ENCODE measurements around the gene CCDC8.

The CCDC8 gene

DNA sequence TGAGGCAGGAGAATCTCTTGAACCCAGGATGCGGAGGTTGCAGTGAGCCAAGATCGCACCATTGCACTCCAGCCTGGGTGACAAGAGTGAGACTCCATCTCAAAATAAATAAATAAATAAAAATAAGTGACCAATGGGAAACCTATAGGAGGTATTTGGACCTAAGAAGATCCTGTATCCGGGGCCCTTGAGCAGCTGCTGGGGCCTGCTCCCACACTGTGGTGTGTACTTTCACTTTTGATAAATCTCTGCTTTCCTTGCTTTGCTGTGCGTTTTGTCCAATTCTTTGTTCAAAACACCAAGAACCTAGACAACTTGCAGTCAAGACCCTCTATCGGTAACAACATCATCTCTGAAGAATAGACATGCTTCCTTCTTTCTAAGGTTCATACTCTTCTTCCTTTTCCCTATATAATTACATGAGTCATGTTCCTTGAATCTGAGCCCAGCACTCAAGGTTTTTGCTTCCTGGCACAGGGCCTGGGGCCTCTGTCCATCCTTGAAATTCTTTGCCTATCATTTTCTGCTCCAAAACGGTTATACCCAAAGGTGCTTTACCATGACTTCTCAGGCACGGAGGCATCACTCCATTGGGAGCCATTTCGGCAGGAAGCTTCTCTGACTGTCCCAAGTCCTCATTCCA lies 29.6 kb upstream of the CCDC8 start:
- TF ChIP-seq GATA3 (IDR thresholded peaks at IDR 0.05; ENCODE audit: low read depth, low read length), result no peak
- TF ChIP-seq GATA2 (IDR thresholded peaks at IDR 0.05; ENCODE audit: low read depth, low read length), result no peak

DNA sequence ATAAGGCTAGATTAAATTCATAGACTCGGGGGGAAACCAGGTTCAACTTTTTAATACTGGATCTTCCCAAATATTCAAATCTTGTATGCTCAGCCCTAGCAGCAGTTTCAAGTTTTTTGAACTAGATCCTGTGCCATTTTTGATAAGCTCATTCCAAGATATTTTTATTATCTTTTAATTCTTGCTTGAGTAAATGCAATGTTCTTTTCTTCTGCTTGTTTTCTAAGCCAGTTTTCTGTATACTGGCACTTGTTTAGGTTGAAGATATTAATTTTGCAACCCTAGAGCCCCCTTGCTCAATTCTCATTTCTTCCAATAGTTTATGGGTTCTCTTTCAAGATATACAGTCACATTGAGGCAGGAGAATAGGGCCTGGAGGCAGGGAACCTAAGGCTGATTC lies 28.5 kb upstream of the CCDC8 start:
- TF ChIP-seq GATA3 (IDR thresholded peaks at IDR 0.05; ENCODE audit: low read depth, low read length), result no peak
- no peak for TF ChIP-seq GATA2 (IDR thresholded peaks at IDR 0.05; ENCODE audit: low read depth, low read length)

DNA sequence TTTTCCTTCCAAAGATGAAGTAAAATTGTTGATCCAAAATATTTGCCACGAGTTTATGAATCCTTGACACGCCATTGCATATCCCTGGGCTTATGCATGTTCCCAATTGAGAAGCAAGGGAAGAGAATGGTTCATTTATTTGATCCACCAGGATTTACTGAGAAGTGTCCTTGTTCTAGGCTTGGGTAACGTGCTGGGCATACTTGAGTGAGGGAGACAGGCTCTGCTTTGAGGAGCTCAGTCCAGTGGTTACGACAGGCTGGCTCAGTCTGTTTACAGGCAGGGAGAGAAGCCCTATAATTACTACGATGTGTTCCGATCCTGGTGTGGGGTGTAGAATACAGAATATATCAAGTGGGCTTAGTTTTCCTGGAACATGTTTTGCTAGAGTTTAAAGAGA lies 21.6 kb upstream of the CCDC8 start:
- TF ChIP-seq GATA2 (IDR thresholded peaks at IDR 0.05; ENCODE audit: low read depth, low read length) (no peak), GATA3 (IDR thresholded peaks at IDR 0.05; ENCODE audit: low read depth, low read length) (no peak)

DNA sequence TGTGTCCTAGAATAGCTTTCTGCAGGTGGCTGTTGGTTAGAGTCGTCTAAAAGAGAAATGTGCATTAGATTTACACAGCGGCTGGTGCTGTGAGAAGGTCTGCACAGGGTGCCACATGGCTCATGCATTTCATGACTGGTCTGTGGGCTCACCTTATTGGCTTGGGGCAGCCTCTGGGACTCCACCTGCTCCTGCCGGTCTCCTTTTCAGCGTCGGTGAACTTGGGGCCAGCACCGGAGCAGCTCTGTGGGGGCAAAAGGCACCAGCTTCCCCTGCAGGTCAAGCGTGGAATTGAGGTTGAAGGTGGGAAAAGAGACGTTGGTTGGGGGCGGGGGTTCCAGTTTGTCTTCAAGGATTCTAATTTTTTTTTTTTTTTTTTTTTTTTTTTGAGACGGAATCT lies 18.5 kb upstream of the CCDC8 start:
- TF ChIP-seq GATA2 (IDR thresholded peaks at IDR 0.05; ENCODE audit: low read depth, low read length), result no peak
- no peak for TF ChIP-seq GATA3 (IDR thresholded peaks at IDR 0.05; ENCODE audit: low read depth, low read length)

DNA sequence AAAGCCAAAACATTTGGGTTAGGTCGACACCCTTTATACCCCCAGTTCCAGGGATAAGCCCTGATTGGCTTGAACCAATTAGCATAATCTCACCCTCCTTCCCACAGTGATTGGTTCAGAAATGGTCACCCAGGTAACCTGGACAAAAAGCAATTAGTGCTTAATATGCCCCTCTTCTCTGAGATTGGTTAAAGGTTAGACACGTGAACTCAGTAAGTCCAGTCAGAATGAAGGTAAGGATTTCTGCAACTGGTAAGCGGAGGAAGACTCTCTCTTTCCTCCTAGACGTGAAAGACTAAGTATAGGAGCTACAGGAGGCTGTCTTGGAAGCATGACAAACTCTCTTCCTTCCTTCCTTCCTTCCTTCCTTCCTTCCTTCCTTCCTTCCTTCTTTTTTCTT lies 16.6 kb upstream of the CCDC8 start:
- TF ChIP-seq GATA2 (IDR thresholded peaks at IDR 0.05; ENCODE audit: low read depth, low read length), result no peak

DNA sequence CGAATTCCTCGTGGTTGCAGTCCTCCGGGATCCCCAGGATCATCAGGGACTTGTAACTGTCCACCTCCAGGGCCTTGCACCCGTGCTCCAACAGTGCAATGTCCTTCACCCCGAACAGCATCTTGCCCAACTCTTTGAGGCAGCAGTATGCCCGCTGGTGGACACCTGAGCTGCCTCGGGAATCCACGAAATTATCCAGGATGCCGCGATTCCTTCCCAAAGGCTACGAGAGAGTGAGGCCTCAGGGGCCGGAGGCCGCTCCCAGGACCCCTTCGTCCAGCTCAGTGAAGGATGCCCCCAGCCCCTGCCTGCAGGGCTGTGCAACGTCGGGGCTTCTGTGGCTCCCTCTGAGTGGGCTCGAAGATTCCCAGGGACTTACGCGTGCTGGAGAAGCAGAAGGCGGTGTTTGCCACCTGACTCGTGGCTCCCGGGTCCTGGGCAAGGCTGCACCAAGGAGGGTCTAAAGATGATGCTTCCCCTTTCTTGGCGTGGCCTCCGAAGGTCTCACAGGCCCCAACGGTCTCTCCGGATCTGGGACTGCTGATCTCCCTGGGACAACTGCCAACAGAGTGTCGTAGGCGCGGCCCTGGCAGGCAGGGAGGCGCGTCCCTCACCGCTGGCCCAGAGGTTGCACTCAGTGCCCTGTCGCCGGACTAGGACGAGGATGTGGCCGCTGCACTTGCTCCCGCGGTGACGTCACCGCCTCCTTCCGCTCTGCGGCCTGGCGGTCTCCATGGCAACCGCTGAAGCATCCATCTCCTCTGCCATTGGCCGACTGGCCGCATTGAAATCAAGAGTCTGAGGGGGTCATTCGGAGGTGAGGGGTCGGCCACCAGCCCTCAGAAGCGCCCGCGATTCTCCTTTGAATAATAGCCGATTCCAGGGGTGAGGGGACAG lies 15.1 kb upstream of the CCDC8 start, which contains the start of gene PNMA8C:
PNMA8C (minus strand) TSS at position 698 of the 897 bp plus-strand sequence; CDS start at position 121, 577 bp downstream.
- TF ChIP-seq GATA2 (IDR thresholded peaks at IDR 0.05; ENCODE audit: low read depth, low read length) (no peak), GATA3 (IDR thresholded peaks at IDR 0.05; ENCODE audit: low read depth, low read length) (no peak)

DNA sequence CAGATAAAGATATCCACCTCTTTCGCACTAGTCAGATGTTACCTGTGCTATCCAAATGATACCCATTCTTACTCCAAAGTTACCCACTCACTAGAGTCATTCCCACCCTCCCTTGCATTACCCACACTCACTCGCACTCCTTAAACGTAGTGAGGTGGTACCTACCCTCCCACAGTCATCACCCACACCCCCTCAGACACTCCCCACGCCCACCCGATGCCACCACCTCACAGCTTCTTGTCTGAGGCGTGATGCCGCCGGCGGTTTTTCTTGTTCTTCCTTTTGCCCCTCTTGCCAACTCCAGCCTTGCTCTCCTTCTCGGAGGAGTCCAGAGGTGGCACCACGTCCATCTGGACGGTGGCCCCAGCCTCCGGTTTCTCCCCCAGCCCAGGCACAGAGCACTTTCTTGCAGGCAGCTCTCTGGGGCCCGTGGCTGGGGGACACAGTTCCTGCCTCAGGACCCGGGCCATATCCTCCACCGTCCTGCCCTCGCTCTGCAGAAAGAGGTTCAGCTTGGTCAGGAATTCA lies 14.2 kb upstream of the CCDC8 start:
- TF ChIP-seq GATA2 (IDR thresholded peaks at IDR 0.05; ENCODE audit: low read depth, low read length) (no peak), GATA3 (IDR thresholded peaks at IDR 0.05; ENCODE audit: low read depth, low read length) (no peak)

DNA sequence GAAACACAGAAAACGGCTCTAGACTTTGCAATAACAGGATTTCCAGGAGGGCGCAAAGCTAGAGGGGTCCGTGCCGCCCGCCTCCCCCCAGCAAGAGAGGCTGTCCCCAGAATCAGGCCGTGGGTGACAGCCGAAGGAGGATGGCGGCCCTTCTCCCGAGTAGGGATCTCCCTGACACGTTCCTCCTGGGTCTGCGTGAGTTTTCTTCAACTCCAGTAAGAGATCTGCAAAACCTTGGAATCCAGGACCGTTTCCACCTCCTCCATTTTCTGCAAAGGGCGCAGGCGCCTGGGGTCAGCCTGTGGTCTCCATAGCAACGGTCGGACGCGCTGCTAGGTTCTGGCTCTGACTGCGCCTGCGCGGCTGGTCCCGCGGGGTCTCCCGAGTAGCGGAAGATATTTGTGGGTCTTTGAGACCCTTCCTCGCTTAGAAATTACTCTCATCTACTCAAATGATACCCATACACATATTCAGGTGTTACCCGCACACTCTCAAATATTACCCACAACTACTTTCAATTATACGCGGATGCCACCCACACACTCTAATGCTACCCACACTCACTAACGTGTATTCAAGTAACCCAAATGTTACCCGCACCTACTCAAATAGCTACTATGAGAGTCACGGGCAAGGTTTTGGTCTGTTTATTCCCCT lies 13.3 kb upstream of the CCDC8 start:
- TF ChIP-seq GATA3 (IDR thresholded peaks at IDR 0.05; ENCODE audit: low read depth, low read length), result no peak

DNA sequence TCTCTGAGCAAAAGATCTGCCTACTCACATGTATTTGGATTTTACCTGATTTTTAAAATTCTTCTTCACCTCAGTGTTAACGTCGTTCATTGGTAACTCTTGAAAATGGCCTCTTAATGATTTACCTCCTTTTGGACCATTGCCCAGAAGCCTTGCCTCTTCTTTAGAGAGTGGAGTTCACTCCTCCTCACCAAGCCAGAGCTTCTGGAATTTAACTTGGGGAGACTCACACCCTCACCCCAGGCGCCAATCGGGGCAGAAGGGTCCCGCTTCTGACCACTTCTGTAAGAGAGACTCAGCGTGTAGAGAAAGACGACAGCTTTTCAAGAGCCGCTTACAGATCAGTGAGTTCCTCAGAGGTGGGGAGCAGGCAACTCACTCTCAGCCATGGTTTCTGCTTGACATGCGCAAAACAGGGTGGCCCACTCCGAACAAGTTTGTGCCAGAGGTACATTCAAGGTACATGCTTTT lies 12.7 kb upstream of the CCDC8 start:
- TF ChIP-seq GATA3 (IDR thresholded peaks at IDR 0.05; ENCODE audit: low read depth, low read length), result no peak
- TF ChIP-seq GATA2 (IDR thresholded peaks at IDR 0.05; ENCODE audit: low read depth, low read length), result no peak

DNA sequence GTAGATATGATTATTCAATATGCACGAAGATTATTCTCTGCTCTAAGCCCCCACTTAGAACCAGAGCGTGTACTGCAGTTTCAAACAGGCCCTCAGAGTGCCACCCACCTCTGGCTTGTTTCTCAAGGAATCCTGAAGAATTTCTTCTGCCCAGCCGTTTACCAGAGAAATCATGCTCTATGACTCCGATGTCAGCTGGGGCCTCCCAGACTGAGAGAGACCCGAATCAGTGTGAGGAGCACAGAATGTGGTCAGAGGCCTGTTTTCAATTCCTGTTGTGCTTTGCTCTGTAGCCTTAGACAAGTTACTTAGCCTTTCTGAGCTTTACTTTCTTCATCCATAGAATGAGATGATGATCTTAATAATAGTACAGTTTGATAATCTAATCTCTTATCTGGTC lies 9.8 kb upstream of the CCDC8 start:
- no peak for TF ChIP-seq GATA3 (IDR thresholded peaks at IDR 0.05; ENCODE audit: low read depth, low read length)

DNA sequence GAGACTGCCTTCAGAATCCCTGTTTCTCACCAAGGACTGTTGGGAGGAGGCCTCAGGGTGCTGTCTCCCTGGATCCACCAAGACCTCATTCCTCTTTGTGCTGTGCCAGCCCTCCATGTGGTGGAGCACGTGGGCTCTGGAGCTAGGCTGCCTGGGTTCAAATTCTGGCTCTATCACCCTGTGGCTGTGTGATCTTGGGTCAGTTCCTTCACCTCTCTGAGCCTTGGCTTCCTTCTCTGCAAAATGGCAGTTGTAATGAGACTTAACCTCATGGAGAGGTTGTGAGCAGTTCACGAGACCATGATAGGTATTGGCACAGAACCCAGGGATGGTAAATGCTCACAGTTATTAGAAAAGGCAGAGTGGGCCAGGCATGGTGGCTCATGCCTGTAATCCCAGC lies 9.0 kb upstream of the CCDC8 start:
- TF ChIP-seq GATA2 (IDR thresholded peaks at IDR 0.05; ENCODE audit: low read depth, low read length), result no peak
- no peak for TF ChIP-seq GATA3 (IDR thresholded peaks at IDR 0.05; ENCODE audit: low read depth, low read length)

DNA sequence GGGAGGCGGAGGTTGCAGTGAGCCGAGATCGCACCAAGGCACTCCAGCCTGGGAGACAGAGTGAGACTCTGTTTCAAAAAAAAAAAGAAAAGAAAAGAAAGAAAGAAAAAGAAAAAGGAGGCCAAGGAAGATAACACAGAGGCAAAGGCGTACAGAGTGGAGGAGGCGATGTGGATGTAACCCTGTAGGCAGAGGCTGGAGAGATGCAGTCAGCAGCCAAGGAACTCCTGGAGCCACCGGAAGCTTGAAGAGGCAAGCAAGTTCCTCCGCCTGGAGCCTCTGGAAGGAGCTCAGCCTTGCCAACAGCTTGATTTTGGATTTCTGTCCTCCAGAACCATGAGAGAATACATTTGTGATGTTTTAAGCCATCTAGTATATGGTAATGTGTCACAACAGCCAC lies 6.7 kb upstream of the CCDC8 start:
- no peak for TF ChIP-seq GATA2 (IDR thresholded peaks at IDR 0.05; ENCODE audit: low read depth, low read length)
- no peak for TF ChIP-seq GATA3 (IDR thresholded peaks at IDR 0.05; ENCODE audit: low read depth, low read length)

DNA sequence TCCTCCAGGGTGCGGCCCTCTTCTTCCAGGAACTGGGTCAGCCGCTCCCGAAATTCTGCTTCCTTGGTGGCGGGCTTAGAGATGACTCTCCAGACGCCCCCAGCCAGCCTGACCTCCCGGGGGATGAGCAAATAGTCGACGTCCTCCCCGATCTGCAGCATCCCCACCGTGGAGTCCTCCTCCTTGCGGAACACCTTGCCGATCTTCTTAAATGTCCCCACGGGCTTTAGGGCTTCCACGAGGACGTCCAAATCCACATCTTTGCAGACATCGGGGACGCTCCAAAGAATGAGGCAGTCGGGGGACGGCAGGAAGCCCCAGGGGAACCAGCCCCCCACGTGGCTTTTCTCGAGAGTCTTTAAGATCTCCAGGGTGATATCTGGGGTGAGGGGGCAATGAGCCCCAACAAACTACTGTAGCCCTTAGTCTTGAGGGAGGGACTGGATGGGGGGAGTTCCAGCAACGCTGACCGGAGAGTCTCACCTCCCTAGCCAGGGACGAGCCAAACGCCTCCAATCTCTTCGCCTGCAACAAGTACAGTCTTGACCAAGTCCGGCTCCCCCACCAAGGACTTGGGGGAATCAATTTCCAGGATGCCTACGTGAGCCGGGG lies 608 bp downstream of the CCDC8 start:
- TF ChIP-seq GATA3 (IDR thresholded peaks at IDR 0.05; ENCODE audit: low read depth, low read length) (no peak), GATA2 (IDR thresholded peaks at IDR 0.05; ENCODE audit: low read depth, low read length) (no peak)

All from SH-SY5Y (cell line).